Hematopoietic multipotent progenitor cell (in vitro differentiated cells): ENCODE results near the gene DENND2A. TPM values are rescaled to one million over a fixed set of nuclear protein-coding genes. Genes with fewer than 3 reads are reported as not detected.
"Not testable (repeated sequence)": the region's sequence is repeated elsewhere in the genome, so short reads cannot be mapped to it uniquely, and the experiment has no call there.

ENCODE experiments used
- DNase-seq, 3 donors: peaks; one replicate each; pipeline ENCODE4 v3.0.0-alpha.2; 2011 to 2015; ENCODE audit warnings: low read depth in 2 of 3, low spot score in 2 of 3
- total RNA-seq: library from RNA; depleted of rRNA; stranded (reverse); fragments of >200 nt; gene quantifications from one replicate; pipeline ENCODE4 v1.2.3, GENCODE V29; 2012

Gene DENND2A
- total RNA-seq, 1 donor: not detected

- peak; percentile 48 to 51 (median 50) for DNase-seq
Measured at GRCh38 chr7:140673063-140673773, 32.6 kb upstream of the DENND2A start.

- peak; percentile 36 to 51 (median 39) for DNase-seq
Measured at GRCh38 chr7:140672382-140673062, 31.9 kb upstream of the DENND2A start, which contains the start of gene ADCK2. TSS of gene ADCK2 (plus strand) at chr7:140672945. CDS start at chr7:140673331, 386 bp downstream.

- no peak for DNase-seq
Measured at GRCh38 chr7:140671966-140672365, 31.4 kb upstream of the DENND2A start.

GRCh38 chr7:140670343-140670935, 29.8 kb upstream of the DENND2A start:
- peak in 1 of 3 donors; percentile 26 for DNase-seq

- not testable (repeated sequence) for DNase-seq
Measured at GRCh38 chr7:140669862-140670261, 29.2 kb upstream of the DENND2A start.

- DNase-seq: no peak
Measured at GRCh38 chr7:140669352-140669751, 28.7 kb upstream of the DENND2A start.

- no peak for DNase-seq
Measured at GRCh38 chr7:140668641-140669040, 28.0 kb upstream of the DENND2A start.

GRCh38 chr7:140667476-140667875, 26.9 kb upstream of the DENND2A start:
- DNase-seq: no peak

- not testable (repeated sequence) for DNase-seq
Measured at GRCh38 chr7:140662938-140663337, 22.3 kb upstream of the DENND2A start.

GRCh38 chr7:140661124-140661523, 20.5 kb upstream of the DENND2A start:
- peak in 1 of 3 donors; percentile 53 for DNase-seq

GRCh38 chr7:140659856-140660255, 19.2 kb upstream of the DENND2A start:
- no peak for DNase-seq

GRCh38 chr7:140657891-140658290, 17.3 kb upstream of the DENND2A start:
- no peak for DNase-seq

- peak in 2 of 3 donors; percentile 62 to 76 for DNase-seq
Measured at GRCh38 chr7:140656548-140657515, 16.2 kb upstream of the DENND2A start.

GRCh38 chr7:140655511-140656408, 15.1 kb upstream of the DENND2A start:
- DNase-seq: no peak

- no peak for DNase-seq
Measured at GRCh38 chr7:140654661-140655060, 14.0 kb upstream of the DENND2A start.

GRCh38 chr7:140654109-140654387, 13.4 kb upstream of the DENND2A start:
- no peak for DNase-seq

- peak in 1 of 3 donors; percentile 36 for DNase-seq
Measured at GRCh38 chr7:140653319-140654108, 12.9 kb upstream of the DENND2A start.

- no peak for DNase-seq
Measured at GRCh38 chr7:140650367-140650766, 9.8 kb upstream of the DENND2A start.
